HepG2 (cell line): ENCODE results near the gene DCAF6. TPM values are rescaled to one million over a fixed set of nuclear protein-coding genes. Genes with fewer than 3 reads are reported as not detected.

Experiments used
- BCL6 ChIP-seq: IDR thresholded peaks from 2 replicates; pipeline ENCODE4 v1.6.1; 2016; ENCODE audit warnings: missing genetic modification reagents, missing compliant biosample characterization
- HMG20B ChIP-seq: conservative IDR thresholded peaks from 2 replicates; pipeline ENCODE4 v1.6.1; 2016; ENCODE audit warnings: missing genetic modification reagents, missing compliant biosample characterization
- HOXA5 ChIP-seq: sonication (generic); formaldehyde crosslinking; IDR thresholded peaks from 2 replicates; pipeline ENCODE4 v1.4.0; 2020; ENCODE audit warnings: missing genetic modification reagents
- IKZF1 ChIP-seq: fragments of 450-650 bp; IDR thresholded peaks from 2 replicates; pipeline ENCODE4 v1.7.1; 2016
- NCOA2 ChIP-seq: sonication (generic); formaldehyde crosslinking; IDR thresholded peaks from 2 replicates; pipeline ENCODE4 v1.8.0; 2022; ENCODE audit warnings: inconsistent platforms
- RXRB ChIP-seq: IDR thresholded peaks from 2 replicates; pipeline ENCODE4 v1.6.1; 2016; ENCODE audit warnings: borderline replicate concordance, missing genetic modification reagents, missing compliant biosample characterization
- SNRNP70 ChIP-seq: fragments of 200-400 bp; formaldehyde crosslinking; IDR thresholded peaks from 2 replicates; pipeline ENCODE4 v1.6.1; 2017; ENCODE audit warnings: mild to moderate bottlenecking, low read depth, low read length, moderate library complexity
- SUZ12 ChIP-seq: fragments of 150-350 bp; IDR thresholded peaks from 2 replicates; pipeline ENCODE4 v1.6.1; 2014; ENCODE audit warnings: low read depth, low read length
- ZNF24 ChIP-seq: fragments of 450-650 bp; IDR thresholded peaks from 2 replicates; pipeline ENCODE4 v1.6.1; 2017; ENCODE audit warnings: antibody characterized with exemption, mild to moderate bottlenecking
- ZNF292 ChIP-seq: sonication (generic); formaldehyde crosslinking; IDR thresholded peaks from 2 replicates; pipeline ENCODE4 v1.8.1; 2022; ENCODE audit warnings: mild to moderate bottlenecking, low read depth, missing genetic modification reagents, borderline replicate concordance
- ZNF33B ChIP-seq: sonication (generic); formaldehyde crosslinking; IDR thresholded peaks from 2 replicates; pipeline ENCODE4 v1.5.1; 2020; ENCODE audit warnings: mild to moderate bottlenecking, missing genetic modification reagents
- ZNF383 ChIP-seq: sonication (generic); formaldehyde crosslinking; IDR thresholded peaks from 2 replicates; pipeline ENCODE4 v1.4.0; 2020; ENCODE audit warnings: missing genetic modification reagents, mild to moderate bottlenecking, borderline replicate concordance
- ZNF501 ChIP-seq: sonication (generic); formaldehyde crosslinking; IDR thresholded peaks from 2 replicates; pipeline ENCODE4 v1.5.1; 2020; ENCODE audit warnings: mild to moderate bottlenecking, moderate library complexity, missing genetic modification reagents
- ZNF614 ChIP-seq: IDR thresholded peaks from 2 replicates; pipeline ENCODE4 v1.6.1; 2018; ENCODE audit warnings: missing biosample characterization, missing genetic modification reagents, inconsistent platforms, borderline replicate concordance
- polyA plus RNA-seq, 8 experiments: library from polyadenylated mRNA; depleted of rRNA in 3 of 8; stranded (reverse) in 7 of 8; unstranded in 1 of 8; fragments of >200 nt; fragmentation: Illumina TruSeq in 4 of 8; extraction: Trizol in 4 of 8; gene quantifications; 2 replicates each; pipeline versions ENCODE4 v1.2.1 to v1.2.3, GENCODE V29; 2011 to 2016; ENCODE audit warnings: low read depth in 4 of 8, missing spikeins in 1 of 8, mixed read lengths in 1 of 8; ENCODE audit not compliant: insufficient read depth in 1 of 8
- total RNA-seq, 5 experiments: library from RNA; depleted of rRNA; stranded (reverse); fragments of >200 nt; fragmentation: Illumina TruSeq; extraction: Trizol; gene quantifications; 2 replicates each; pipeline ENCODE4 v1.2.3, GENCODE V29; 2016; ENCODE audit warnings: low read depth in 1 of 5
- TF ChIP-seq, protein P1 (sequence below): sonication (generic); formaldehyde crosslinking; IDR thresholded peaks from 2 replicates; pipeline ENCODE4 v1.4.0; 2020; ENCODE audit warnings: missing genetic modification reagents, low read depth, mild to moderate bottlenecking, borderline replicate concordance
- TF ChIP-seq, protein P2 (sequence below): sonication (generic); formaldehyde crosslinking; IDR thresholded peaks from 2 replicates; pipeline ENCODE4 v1.9.0; 2022; ENCODE audit warnings: low read depth, missing genetic modification reagents
- TF ChIP-seq, protein P3 (sequence below): sonication (generic); formaldehyde crosslinking; IDR thresholded peaks from 2 replicates; pipeline ENCODE4 v1.9.0; 2021; ENCODE audit warnings: missing genetic modification reagents, borderline replicate concordance
- TF ChIP-seq, protein P4 (sequence below): sonication (generic); formaldehyde crosslinking; conservative IDR thresholded peaks from 2 replicates; pipeline ENCODE4 v1.4.0; 2020; ENCODE audit warnings: missing genetic modification reagents
- TF ChIP-seq, protein P5 (sequence below): sonication (generic); formaldehyde crosslinking; conservative IDR thresholded peaks from 2 replicates; pipeline ENCODE4 v1.4.0; 2020; ENCODE audit warnings: mild to moderate bottlenecking, missing genetic modification reagents, moderate library complexity

Gene DCAF6
- total and polyA plus RNA-seq, 2 of the 13 experiments (the other 11 are each of a cell fraction or from before 2014, with no cell fraction given), result 24.7 to 33.7 TPM

DNA sequence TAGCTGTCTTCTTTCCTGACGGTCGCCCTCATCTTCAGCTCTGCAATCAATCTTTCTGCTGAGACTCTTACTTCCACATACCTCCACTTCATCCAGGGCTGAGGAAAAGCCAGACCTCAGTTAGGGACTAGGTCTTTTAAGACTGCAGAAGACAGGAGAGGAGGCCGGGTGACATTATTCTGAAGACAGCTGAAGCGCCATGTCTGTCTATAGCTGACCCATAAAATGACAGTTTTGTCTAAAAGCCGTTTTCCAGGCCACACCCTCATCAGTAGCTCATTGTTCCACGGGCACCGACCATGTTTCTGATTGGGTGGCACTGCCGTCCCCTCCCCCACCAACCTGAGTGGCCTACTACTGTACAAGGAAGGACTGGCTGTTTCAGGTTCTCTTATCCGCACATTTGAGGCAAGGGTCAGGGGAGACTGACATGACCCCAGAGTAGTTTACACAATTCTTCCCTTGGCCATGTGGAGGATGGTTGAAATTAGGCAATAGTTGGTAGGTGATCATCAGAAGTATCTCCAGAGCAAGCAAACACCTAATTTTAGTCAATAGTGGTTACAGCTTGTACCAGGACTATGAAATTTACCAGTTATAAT lies 22.5 kb upstream of the DCAF6 start, which contains the start of gene ADCY10 (continued):
- peak; percentile 31; the same call in 1 of the 2 replicates for TF ChIP-seq ZNF614 (CRISPR knock-in tag)
- no peak for TF ChIP-seq HMG20B (CRISPR knock-in tag)
- no peak for TF ChIP-seq ZNF33B (CRISPR knock-in tag)
- TF ChIP-seq NCOA2 (CRISPR knock-in tag), result peak; percentile 42; the same call in 1 of the 2 replicates
- TF ChIP-seq SUZ12, result no peak
- no peak for TF ChIP-seq SNRNP70
- TF ChIP-seq, protein P1, sequence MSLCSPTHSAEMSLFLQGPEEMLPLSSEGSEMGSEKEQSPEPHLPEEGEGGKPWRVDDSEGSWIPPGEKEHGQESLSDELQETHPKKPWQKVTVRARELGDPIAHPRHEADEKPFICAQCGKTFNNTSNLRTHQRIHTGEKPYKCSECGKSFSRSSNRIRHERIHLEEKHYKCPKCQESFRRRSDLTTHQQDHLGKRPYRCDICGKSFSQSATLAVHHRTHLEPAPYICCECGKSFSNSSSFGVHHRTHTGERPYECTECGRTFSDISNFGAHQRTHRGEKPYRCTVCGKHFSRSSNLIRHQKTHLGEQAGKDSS (CRISPR knock-in tag), result no peak
- TF ChIP-seq ZNF24, result no peak
- peak; percentile 70 for TF ChIP-seq RXRB (CRISPR knock-in tag)
- no peak for TF ChIP-seq ZNF501 (CRISPR knock-in tag)
- TF ChIP-seq ZNF383 (CRISPR knock-in tag), result no peak
- peak; percentile 46; the same call in 1 of the 2 replicates for TF ChIP-seq BCL6 (CRISPR knock-in tag)
- TF ChIP-seq, protein P2, sequence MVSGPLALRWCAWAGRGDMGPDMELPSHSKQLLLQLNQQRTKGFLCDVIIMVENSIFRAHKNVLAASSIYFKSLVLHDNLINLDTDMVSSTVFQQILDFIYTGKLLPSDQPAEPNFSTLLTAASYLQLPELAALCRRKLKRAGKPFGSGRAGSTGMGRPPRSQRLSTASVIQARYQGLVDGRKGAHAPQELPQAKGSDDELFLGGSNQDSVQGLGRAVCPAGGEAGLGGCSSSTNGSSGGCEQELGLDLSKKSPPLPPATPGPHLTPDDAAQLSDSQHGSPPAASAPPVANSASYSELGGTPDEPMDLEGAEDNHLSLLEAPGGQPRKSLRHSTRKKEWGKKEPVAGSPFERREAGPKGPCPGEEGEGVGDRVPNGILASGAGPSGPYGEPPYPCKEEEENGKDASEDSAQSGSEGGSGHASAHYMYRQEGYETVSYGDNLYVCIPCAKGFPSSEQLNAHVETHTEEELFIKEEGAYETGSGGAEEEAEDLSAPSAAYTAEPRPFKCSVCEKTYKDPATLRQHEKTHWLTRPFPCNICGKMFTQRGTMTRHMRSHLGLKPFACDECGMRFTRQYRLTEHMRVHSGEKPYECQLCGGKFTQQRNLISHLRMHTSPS (CRISPR knock-in tag), result no peak
- peak; percentile 32; the same call in 1 of the 2 replicates for TF ChIP-seq ZNF292 (CRISPR knock-in tag)
- TF ChIP-seq, protein P3, sequence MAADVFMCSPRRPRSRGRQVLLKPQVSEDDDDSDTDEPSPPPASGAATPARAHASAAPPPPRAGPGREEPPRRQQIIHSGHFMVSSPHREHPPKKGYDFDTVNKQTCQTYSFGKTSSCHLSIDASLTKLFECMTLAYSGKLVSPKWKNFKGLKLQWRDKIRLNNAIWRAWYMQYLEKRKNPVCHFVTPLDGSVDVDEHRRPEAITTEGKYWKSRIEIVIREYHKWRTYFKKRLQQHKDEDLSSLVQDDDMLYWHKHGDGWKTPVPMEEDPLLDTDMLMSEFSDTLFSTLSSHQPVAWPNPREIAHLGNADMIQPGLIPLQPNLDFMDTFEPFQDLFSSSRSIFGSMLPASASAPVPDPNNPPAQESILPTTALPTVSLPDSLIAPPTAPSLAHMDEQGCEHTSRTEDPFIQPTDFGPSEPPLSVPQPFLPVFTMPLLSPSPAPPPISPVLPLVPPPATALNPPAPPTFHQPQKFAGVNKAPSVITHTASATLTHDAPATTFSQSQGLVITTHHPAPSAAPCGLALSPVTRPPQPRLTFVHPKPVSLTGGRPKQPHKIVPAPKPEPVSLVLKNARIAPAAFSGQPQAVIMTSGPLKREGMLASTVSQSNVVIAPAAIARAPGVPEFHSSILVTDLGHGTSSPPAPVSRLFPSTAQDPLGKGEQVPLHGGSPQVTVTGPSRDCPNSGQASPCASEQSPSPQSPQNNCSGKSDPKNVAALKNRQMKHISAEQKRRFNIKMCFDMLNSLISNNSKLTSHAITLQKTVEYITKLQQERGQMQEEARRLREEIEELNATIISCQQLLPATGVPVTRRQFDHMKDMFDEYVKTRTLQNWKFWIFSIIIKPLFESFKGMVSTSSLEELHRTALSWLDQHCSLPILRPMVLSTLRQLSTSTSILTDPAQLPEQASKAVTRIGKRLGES (CRISPR knock-in tag), result no peak
- TF ChIP-seq, protein P4, sequence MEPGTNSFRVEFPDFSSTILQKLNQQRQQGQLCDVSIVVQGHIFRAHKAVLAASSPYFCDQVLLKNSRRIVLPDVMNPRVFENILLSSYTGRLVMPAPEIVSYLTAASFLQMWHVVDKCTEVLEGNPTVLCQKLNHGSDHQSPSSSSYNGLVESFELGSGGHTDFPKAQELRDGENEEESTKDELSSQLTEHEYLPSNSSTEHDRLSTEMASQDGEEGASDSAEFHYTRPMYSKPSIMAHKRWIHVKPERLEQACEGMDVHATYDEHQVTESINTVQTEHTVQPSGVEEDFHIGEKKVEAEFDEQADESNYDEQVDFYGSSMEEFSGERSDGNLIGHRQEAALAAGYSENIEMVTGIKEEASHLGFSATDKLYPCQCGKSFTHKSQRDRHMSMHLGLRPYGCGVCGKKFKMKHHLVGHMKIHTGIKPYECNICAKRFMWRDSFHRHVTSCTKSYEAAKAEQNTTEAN (CRISPR knock-in tag), result no peak
- TF ChIP-seq HOXA5 (CRISPR knock-in tag), result no peak
- TF ChIP-seq, protein P5, sequence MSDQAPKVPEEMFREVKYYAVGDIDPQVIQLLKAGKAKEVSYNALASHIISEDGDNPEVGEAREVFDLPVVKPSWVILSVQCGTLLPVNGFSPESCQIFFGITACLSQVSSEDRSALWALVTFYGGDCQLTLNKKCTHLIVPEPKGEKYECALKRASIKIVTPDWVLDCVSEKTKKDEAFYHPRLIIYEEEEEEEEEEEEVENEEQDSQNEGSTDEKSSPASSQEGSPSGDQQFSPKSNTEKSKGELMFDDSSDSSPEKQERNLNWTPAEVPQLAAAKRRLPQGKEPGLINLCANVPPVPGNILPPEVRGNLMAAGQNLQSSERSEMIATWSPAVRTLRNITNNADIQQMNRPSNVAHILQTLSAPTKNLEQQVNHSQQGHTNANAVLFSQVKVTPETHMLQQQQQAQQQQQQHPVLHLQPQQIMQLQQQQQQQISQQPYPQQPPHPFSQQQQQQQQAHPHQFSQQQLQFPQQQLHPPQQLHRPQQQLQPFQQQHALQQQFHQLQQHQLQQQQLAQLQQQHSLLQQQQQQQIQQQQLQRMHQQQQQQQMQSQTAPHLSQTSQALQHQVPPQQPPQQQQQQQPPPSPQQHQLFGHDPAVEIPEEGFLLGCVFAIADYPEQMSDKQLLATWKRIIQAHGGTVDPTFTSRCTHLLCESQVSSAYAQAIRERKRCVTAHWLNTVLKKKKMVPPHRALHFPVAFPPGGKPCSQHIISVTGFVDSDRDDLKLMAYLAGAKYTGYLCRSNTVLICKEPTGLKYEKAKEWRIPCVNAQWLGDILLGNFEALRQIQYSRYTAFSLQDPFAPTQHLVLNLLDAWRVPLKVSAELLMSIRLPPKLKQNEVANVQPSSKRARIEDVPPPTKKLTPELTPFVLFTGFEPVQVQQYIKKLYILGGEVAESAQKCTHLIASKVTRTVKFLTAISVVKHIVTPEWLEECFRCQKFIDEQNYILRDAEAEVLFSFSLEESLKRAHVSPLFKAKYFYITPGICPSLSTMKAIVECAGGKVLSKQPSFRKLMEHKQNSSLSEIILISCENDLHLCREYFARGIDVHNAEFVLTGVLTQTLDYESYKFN (CRISPR knock-in tag), result peak; percentile 67
- TF ChIP-seq IKZF1, result no peak
